Heart left ventricle (tissue), 13 donors: Measurements from ENCODE around the gene TRPM3.

Source experiments
- POLR2A ChIP-seq, 2 donors: fragments of 450-650 bp; IDR thresholded peaks; one replicate each; pipeline ENCODE4 v1.6.1; 2017; ENCODE audit warnings: antibody characterized with exemption in 2 of 2, mild to moderate bottlenecking in 2 of 2, moderate library complexity in 2 of 2
- TF ChIP-seq, protein P1 (sequence below), 12 donors: fragments of 200-600 bp; sonication (generic) in 4 of 12; IDR thresholded peaks; one replicate each; pipeline versions ENCODE4 v1.5.0 to v1.8.0; 2018 to 2022; ENCODE audit warnings: antibody characterized with exemption in 12 of 12, mild to moderate bottlenecking in 5 of 12
- donor health status: ischemic (EF 13 %, LVEDD 7.1; RV severe dilation, severe dysfunction).
- donor health status: DM: no; HTN: yes; CAD: no.
- donor health status: DM: no; HTN: no; CAD: no.
- donor health status: ischemic (EF 25% LVEDD 6.9; RV normal size, moderate dysfunction).
- donor health status: ischemic (EF 25% LVEDD 5.7; RV mildly dilated, moderate dysfunction).
- donor health status: ischemic (EF 35%, LVEDD 5.7; RV mildly dilated, moderate dysfunction).
- donor health status: nonischemic (EF 11% LVEDD 7.7; RV severe dilation, severe dysfunction).
- donor health status: DM: yes; HTN: yes; CAD: no.
- donor health status: PGD.
- donor health status: ischemic (EF 29% LVEDD 5.4; RV normal size, mild dysfunction).
- donor health status: nonischemic (EF 23%, LVEDD 6.1; RV moderate dilation, normal function).

DNA sequence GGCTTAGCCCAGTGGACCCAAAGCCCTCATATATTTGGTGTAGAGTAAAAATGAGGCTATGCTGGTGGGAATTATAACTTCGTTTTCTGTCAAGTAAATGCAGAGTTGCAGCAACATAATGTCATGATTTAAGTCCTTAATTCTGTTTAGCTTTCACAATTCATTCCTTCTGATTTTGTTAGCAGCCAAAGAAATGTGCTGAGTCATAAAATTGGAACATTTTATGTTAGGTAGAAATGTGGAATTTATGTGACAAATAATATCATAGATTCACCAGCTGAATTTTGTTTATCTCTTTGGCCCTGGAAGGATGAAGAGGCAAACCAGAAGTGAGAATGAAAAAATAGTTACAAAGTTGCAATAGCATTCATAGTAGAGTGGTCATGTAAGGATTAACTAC is 247.0 kb downstream of the TRPM3 start:
- TF ChIP-seq POLR2A (IDR thresholded peaks at IDR 0.05), result no peak
- TF ChIP-seq, protein P1, sequence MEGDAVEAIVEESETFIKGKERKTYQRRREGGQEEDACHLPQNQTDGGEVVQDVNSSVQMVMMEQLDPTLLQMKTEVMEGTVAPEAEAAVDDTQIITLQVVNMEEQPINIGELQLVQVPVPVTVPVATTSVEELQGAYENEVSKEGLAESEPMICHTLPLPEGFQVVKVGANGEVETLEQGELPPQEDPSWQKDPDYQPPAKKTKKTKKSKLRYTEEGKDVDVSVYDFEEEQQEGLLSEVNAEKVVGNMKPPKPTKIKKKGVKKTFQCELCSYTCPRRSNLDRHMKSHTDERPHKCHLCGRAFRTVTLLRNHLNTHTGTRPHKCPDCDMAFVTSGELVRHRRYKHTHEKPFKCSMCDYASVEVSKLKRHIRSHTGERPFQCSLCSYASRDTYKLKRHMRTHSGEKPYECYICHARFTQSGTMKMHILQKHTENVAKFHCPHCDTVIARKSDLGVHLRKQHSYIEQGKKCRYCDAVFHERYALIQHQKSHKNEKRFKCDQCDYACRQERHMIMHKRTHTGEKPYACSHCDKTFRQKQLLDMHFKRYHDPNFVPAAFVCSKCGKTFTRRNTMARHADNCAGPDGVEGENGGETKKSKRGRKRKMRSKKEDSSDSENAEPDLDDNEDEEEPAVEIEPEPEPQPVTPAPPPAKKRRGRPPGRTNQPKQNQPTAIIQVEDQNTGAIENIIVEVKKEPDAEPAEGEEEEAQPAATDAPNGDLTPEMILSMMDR (IDR thresholded peaks at IDR 0.05), result no peak
